Skin epidermis (tissue), 12 donors: ENCODE measurements around the gene FAM50B.

ENCODE experiments used
- H3K27ac ChIP-seq, 21 experiments: fragments of 200-600 bp; sonication (generic) in 11 of 21; one replicate each; pipeline ENCODE4 v1.5.0; 2020; ENCODE audit warnings: mild to moderate bottlenecking in 3 of 21, inconsistent platforms in 2 of 21, moderate library complexity in 2 of 21
- H3K4me3 ChIP-seq, 7 experiments: fragments of 200-600 bp; sonication (generic) in 2 of 7; one replicate each; pipeline ENCODE4 v1.5.0; 2020; ENCODE audit warnings: inconsistent platforms in 2 of 7, mild to moderate bottlenecking in 2 of 7, moderate library complexity in 1 of 7

Gene FAM50B

DNA sequence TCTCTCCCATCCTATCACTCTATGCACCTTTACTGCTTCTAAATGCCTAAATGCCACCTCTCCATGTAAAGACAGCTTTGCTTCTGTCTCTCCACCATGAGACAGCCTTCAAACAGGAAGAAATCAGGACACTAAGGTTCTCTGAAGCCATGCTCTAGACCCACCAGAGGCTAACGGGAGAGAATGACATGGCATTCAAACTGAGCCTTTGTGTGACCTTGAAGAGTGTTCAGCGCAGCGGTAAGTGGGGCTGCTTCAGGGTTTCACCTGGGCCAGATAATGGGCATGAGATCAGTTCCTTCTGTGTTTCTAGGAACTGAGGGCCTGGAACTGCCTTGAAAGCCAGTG is 20.1 kb downstream of the FAM50B start:
- Histone ChIP-seq H3K4me3 (no peak overlapping the region), H3K27ac (peak overlapping the region in 5 of 21 experiments; percentile 22 to 80 (median 31))

DNA sequence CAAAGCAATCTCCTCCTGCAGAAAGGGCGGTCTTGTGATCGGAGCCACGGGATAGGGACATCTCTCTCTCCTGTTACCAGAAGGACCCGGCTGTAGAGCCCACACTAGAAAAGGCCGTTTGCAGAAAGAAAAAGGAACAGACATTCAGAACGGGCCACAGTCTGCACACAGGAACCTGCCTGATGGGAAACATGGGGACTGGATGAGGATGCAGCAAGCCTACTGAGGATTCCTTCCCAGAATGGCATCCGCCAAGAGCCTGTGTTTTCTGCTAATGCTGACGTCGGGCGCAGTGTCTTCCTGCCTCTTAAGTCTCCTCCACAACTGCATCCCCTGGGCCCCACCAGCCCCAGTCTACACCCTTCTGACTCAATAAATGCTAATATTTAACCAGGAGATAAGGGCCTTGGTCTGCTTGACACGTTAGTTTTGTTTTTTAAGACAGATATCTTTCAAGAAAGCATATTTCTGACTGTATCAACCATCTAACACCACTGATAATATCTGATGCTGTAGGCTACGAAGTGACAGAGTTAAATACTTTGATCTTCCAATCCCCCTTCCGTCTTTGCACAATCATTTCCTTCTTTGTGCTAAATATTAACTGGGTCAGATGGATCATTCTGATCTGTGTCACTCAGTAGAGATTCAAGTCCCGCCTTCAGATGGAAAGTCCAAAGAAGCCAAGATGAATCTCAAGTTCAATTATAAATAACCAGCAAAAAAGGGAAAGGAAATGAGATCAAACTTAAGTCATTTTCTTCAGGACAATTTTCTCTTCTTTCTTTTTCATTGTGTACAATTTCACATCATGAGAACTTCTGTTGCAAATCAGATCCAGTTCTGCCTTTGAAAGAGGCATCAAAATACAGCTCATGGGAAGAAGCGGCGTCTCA is 20.7 kb downstream of the FAM50B start:
- Histone ChIP-seq H3K27ac (peak overlapping the region in 5 of 21 experiments; percentile 26 to 80 (median 31)), H3K4me3 (no peak overlapping the region)

DNA sequence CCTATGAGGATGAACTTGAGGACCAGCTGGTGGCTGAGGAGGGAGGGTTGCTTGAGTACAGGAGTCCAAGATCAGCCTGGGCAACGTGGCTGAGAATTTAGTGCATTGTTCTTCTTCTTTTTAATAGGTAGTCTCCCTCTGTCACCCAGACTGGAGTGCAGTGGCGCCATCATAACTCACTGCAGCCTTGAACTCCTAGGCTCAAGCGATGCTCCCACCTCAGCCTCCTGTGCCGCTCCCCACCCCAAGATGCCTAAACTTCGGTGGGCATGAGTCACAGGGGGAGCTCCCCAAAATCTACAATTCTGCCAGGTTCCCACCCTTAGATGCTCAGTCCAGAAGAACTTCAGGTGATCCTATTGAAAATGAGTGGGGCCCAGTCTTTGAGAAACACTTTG is 21.4 kb downstream of the FAM50B start:
- Histone ChIP-seq H3K4me3 (no peak overlapping the region), H3K27ac (no peak overlapping the region)

DNA sequence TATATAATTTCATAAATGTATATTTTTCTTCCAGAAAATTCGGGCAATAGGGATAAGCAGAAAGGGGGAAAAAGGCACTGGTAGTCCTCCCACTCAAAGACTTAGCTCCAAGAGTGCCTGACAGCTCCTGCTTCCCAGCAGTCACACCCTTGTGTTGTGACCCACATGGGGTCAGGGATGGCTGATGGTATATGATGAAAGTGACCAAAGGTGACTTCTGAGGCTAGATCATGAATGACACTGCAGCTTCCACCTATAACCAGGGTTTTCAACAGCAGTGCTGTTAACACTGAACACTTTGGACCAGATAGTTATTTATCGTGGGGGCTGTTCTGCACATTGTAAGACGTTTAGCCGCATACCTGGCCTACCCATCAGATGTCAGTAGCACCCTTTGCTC is 22.3 kb downstream of the FAM50B start:
- Histone ChIP-seq H3K27ac (no peak overlapping the region), H3K4me3 (no peak overlapping the region)

DNA sequence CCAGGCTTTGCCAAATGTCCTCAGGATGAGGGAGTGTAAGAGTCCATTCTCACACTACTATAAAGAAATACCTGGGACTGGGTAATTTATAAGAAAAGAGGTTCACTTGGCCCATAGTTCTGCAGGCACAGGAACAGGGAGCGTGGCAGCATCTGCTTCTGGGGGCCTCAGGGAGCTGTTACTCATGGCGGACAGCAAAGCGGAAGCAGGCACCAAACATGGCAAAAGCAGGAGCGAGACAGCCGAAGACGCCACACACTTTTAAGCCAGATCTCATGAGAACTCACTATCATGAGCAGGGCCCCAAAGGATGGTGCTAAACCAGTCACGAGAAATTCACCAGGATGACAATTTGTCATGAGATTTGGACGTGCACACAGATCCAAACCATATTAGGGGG is 22.8 kb downstream of the FAM50B start:
- Histone ChIP-seq H3K27ac (no peak overlapping the region), H3K4me3 (no peak overlapping the region)

DNA sequence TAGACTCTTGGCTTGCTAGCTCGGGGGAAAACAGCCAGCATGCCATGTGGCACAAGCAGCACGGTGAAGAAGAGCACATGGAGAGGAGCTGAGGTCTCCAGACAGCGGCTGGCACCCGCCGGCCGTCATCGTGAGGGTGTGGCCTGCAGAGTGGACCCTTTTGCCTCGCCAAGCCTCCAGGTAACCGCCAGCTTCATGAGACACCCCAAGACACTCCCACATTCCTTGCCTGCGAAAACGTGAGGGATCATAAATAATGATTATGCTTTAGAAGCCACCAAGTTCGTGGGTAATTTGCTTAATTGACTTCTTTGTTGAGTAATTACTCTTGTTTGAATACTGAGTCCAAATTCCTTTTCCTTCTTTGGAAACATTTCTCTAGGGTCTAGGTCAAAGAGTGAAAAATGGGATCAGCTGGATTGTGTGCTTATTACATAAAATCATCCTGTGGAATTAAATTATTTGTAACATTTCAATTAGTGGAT is 23.2 kb downstream of the FAM50B start:
- H3K4me3 ChIP-seq: no peak overlapping the region
- no peak overlapping the region for H3K27ac ChIP-seq

DNA sequence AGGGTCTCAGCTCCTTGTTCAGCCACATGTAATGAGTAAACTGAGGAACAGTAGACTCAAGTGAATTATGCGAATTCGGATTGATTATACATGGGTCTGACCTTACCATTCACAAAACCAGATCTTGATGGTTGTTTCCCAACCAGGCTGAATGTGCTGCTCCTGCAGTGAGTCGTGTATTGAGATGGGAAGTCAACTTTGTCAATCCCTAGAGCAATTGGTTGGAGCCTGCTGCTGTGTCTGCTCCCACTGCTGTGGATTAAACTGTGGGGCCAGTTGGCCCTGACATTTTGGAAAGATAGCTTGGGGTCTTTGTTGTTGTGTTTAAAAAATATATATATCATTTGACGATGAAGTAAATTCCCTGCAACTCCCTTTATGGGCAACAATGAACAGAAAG is 23.9 kb downstream of the FAM50B start:
- Histone ChIP-seq H3K27ac (no peak overlapping the region), H3K4me3 (no peak overlapping the region)

DNA sequence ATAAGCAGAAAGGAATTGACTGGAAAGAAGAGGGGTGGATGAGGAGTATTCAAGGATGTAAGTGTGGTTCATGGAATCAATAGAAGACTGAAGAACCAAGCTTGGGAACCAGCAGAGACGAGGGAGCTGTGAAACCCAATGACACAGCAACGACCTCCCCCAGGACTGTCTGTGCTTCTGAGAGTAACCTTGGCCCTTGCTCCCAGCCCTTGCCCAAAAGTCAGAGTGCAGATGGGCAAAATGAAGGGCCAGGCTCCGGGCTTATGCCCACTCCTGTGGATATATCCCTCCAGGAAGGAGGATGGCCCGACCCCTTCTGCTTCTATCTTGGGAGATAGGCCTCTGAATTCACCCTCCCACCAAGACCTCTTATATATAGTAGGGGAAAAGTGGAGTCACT is 24.9 kb downstream of the FAM50B start:
- H3K27ac ChIP-seq: no peak overlapping the region
- H3K4me3 ChIP-seq: no peak overlapping the region

DNA sequence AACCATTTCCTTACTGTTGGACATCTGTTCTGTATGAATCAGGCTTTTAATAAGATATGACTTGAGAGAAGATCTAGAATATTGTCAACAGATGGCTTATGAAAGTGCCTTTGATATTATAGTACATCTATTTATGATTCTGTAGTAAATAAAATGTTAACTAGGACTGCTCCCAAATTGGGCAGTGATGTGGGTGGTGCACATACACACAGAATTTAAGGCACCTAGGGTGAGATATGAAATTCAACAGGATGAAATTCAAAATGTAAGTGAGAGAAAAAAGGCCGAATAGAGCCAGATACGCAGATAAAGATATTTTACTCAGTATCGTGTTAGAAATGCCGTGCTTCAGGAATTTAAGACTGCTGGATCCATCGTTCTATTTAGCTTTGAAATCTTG is 26.3 kb downstream of the FAM50B start:
- Histone ChIP-seq H3K4me3 (no peak overlapping the region), H3K27ac (peak overlapping the region in 10 of 21 experiments; percentile 4 to 78 (median 60))

DNA sequence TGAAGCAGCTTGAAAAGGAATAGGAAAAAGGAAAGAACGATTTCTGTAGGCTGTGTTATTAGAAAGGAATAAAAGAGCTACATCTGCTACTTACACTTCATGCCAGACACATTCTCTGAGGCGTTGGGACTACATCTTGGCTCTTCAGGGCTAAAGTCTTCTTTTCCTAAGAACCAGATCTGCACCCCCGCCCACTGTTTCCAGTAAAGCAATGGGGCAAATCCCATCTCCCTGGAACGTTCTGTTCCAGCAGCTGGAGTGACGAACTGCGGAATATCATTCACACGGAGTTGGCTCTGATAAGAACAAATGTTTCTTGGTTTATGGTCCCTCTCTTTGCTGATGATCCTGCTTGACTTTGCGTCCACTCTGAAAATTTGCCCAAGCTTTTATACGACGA is 26.9 kb downstream of the FAM50B start:
- H3K4me3 ChIP-seq: no peak overlapping the region
- peak overlapping the region in 13 of 21 experiments; percentile 4 to 78 (median 58) for H3K27ac ChIP-seq

DNA sequence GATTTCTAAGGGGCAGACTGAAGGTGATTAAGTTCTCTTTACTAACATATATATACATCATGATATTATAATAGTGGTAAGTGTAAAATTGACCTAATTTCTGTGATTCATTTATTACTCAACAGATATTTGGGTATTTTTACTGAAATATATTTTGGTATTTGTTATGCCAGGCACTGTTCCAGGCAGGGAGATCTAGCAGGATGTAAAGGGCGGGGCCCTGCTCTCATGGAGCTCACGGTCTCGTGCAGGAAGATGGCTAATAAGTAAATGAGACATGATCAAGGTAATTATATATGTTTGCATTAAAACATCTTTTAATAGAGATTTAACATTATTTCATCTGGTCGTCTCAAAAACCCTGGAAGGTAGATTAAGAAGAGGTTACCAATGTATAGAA is 27.7 kb downstream of the FAM50B start:
- H3K27ac ChIP-seq: peak overlapping the region in 5 of 21 experiments; percentile 20 to 67 (median 65)
- H3K4me3 ChIP-seq: no peak overlapping the region

DNA sequence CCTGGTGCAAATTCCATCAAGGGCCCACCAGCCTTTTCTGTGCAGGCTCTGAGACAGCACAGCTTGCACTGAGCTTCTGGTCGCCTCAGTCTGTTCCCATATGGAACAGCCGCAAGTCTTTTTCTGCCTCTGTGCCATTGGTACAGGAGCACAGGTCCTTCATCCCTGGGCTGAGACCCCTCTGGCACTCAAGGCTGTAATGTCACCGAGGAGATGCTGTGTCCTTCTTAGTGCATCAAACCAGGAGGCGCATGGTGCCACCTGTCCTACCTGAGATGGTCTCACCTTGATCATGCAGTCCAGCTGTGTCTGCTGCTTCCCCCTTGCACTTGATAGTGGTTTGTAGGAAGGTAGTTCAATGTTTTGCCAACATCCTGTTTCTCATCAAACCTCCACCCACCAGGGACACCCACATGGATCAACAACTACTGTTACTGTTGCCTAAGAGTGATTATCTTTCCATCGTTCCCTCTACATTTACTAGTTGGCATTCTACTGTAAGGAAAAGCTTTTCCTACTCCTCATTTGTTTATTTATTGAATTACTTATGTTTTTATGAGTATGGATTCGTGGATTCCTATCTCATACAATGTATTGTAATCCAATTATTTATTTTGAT is 29.0 kb downstream of the FAM50B start:
- Histone ChIP-seq H3K4me3 (no peak overlapping the region), H3K27ac (peak overlapping the region in 4 of 21 experiments; percentile 9 to 51 (median 20))

DNA sequence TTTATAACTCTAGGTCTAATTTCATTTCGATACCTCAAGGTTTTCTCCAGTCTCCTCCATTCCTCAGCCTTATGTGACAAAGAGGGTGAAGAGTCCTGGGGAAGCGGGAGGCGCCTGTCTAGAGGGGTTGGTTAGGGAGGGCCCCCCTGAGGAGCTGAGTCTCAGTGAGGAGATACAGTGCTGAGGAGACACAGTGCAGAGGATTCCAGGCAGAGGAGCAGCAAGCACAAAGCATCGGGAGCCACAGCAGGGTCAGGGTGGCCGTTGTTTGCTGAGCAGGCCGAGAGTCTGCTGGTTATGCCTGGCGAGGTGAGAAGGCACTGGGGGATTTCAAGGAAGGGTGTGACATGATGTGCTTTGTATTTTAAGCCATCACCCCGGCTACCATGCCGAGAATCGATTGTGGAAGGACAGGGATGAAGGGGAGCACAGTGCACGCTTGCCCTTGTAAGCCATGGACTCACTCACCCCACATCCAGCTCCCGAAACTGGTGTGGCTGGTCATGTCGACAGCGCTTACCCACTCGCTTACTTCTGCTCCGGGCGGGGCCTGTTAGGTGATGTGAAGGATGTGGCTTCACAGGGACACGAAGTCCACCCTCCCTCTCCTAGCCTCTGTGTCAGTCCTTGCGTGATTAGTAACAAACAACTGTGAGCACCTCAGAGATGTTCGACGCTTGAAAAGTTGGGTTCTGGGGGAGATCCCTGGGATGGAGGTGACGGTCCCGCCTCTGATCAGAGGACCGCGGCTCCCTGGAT is 30.2 kb downstream of the FAM50B start:
- H3K27ac ChIP-seq: no peak overlapping the region
- no peak overlapping the region for H3K4me3 ChIP-seq

DNA sequence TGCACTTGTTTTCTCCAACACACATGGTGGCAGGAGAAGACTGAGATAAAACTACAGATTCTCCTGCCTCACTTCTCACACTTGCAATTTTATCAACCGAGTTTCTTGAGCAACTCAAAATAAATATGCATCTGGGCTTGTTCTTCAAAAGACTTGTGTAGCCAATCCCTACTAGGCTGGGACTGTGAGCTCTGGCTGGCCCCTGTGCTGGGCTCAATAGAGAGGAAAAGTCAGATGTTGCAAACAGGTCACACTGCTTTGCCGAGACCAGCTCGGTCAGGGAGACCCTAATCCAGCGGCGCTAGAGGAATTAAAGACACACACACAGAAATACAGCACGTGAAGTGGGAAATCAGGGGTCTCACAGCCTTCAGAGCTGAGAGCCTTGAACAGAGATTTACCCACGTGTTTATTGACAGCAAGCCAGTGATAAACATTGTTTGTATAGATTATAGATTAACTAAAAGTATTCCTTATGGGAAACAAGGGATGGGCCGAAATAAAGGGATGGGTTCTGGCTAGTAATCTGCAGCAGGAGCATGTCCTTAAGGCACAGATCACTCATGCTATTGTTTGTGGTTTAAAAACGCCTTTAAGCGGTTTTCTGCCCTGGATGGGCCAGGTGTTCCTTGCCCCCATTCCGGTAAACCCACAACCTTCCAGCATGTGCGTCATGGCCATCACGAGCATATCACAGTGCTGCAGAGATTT is 32.7 kb downstream of the FAM50B start:
- Histone ChIP-seq H3K27ac (peak overlapping the region in 5 of 21 experiments; percentile 11 to 79 (median 66)), H3K4me3 (no peak overlapping the region)

DNA sequence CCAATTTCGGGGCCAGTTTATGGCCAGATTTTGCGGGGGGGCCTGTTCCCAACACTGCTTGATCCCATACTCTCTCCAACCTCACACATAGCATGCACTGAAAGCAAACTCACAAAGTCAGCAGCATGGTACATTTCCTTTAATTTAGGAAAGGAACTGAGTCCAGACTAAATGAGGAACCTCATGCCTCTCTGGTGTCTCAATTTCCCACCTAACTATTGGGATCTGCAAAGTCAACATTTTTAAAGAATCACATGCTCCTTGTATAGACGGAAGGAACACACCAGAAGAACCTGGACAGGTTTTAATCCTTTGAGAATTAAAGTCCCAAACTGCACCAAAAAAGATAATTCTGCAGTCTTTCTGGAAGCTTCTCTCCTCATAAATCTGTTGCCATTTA is 33.3 kb downstream of the FAM50B start:
- H3K4me3 ChIP-seq: no peak overlapping the region
- H3K27ac ChIP-seq: peak overlapping the region in 6 of 21 experiments; percentile 7 to 79 (median 55)

DNA sequence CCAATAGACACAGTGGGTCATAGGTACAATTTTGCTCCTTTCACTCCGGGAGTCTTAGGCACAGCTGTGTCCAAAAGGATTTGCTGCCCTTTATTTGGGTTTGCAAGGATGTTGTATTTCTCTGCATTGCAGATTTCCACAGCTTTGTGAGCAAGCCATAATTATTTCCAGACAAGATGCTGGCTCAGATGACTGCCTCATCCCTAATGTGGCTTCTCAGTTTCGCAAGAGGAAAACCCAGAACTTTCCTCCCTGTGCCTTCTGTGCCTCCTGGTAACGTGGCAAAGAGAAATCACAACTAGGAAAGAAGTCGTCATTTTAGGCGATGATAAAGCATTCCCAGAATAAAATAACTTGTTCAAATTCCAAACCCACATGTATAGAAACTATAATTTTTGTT is 33.7 kb downstream of the FAM50B start:
- H3K4me3 ChIP-seq: no peak overlapping the region
- H3K27ac ChIP-seq: peak overlapping the region in 13 of 21 experiments; percentile 7 to 87 (median 66)

DNA sequence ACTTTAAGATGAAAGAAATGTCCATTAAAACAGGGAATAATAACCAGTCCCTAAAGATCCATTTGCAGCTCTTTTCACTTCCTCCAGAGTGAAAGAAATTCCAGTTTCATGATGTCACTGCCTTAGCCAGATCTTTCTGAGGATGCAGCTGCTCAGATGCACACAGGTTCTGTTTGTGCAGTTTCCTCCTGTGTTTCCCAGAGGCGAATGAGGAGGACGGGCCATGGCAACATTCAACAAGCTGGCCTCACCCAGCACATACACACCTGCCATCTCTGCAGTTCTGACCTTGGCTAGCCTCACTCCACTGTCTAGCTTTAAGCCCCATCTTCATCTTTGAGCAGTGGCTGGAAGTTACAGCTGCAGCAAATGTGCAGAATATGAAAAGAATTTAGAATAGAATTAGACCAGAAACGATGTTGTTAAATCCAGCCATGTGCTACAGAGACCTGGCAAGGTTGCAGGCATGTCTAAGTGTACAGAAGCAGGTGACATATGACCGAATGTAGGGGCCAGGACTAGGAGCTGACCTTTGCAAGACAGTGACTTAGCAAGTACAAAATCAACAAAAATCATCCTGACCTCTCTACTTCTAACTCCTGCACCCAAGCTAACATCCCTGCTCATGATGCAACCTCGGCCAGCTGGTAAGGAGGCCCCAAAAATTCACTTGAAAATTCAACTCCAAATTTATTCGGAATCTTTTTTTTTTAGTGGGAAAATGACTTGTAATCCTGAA is 35.0 kb downstream of the FAM50B start:
- Histone ChIP-seq H3K4me3 (no peak overlapping the region), H3K27ac (peak overlapping the region in 9 of 21 experiments; percentile 21 to 87 (median 79))

DNA sequence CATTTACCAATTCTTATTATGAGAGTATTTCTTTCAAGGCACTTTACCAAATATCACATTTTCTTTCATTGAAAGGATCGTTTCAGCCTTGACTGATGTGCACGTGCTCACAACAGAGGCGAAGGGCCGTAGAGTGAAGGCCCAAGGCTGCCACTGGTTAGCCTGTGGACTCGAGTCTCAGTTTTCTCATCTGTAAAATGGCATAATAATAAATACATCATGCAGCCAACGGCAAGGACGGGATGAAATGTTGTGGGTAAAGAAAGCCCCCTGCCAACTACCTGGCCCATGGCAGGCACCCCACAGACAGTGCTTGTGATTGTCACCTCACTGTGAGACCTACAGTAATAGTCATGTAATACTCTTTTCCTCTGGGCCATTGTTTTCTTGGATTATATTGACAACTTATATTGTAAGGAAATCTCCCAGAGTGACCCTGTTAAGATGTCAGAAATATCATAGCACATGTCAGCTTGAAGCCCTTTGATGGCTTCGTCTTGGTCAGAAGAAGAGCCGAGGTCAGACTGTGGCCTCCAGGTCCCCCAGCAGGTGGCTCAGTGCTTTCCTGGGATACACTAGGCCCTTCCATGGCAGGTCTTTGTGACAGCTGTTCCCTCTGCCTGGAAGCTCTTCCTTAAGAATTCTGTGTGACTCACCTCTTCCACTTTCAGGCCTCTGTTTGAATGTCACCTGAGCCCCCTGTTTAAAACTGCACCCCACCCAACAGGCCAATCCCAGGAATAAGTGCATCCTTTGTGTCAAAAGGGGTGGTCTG is 36.3 kb downstream of the FAM50B start:
- H3K27ac ChIP-seq: peak overlapping the region in 1 of 21 experiments; percentile 55
- no peak overlapping the region for H3K4me3 ChIP-seq
